Posterior cingulate gyrus (tissue), 11 donors: Measurements from ENCODE around the gene PHF19.

Source experiments
- DNase-seq, 10 donors: peaks; one replicate each; pipeline versions ENCODE4 v3.0.0 to v3.0.0-alpha.2; 2020 to 2021; ENCODE audit warnings: mixed read lengths in 3 of 10
- intact Hi-C: fragments of 100-400 bp; cut with DNase I; formaldehyde crosslinking; loops from one replicate; pipeline ENCODE4 v1.15.1; 2023

PHF19 gene

GRCh38 chr9:120832807-120833206 is 44.2 kb downstream of the PHF19 start:
- no peak for DNase-seq
- intact Hi-C loops, result no loop called here

- intact Hi-C loops, result no loop called here
- no peak for DNase-seq
These were observed 46.1 kb downstream of the PHF19 start for GRCh38 chr9:120830865-120831264.

GRCh38 chr9:120830151-120830550 is 46.8 kb downstream of the PHF19 start:
- no peak for DNase-seq

GRCh38 chr9:120829650-120830049 is 47.3 kb downstream of the PHF19 start:
- no peak for DNase-seq
- intact Hi-C loops, result no loop called here

More at GRCh38 chr9:120830151-120830550, 46.8 kb downstream of the PHF19 start:
- intact Hi-C loops, result no loop called here

GRCh38 chr9:120820095-120820494 is 56.9 kb downstream of the PHF19 start:
- intact Hi-C loops, result no loop called here
- no peak for DNase-seq

- DNase-seq, result no peak
- intact Hi-C loops, result no loop called here
These were observed 58.4 kb downstream of the PHF19 start for GRCh38 chr9:120818595-120818994.

- intact Hi-C loops, result no loop called here
- DNase-seq, result no peak
These were observed 61.9 kb downstream of the PHF19 start for GRCh38 chr9:120815075-120815474.

GRCh38 chr9:120808931-120809330 is 68.1 kb downstream of the PHF19 start:
- intact Hi-C loops, result no loop called here
- no peak for DNase-seq

- no peak for DNase-seq
- intact Hi-C loops, result no loop called here
These were observed 69.2 kb downstream of the PHF19 start for GRCh38 chr9:120807607-120808379.
